Thyroid gland (tissue), 4 donors: ENCODE data around the gene RPRD1A. TPM values are rescaled to one million over a fixed set of nuclear protein-coding genes. Genes with fewer than 3 reads are reported as not detected.
"Not testable (repeated sequence)": the region's sequence is repeated elsewhere in the genome, so short reads cannot be mapped to it uniquely, and the experiment has no call there.

Experiments used
- DNase-seq, 2 donors: peaks; one replicate each; pipeline ENCODE4 v3.0.0-alpha.2; 2019
- H3K27ac ChIP-seq, 3 donors: fragments of 200-600 bp; sonication (generic); 1 replicate in 2 of 3; 2 replicates in 1 of 3; pipeline ENCODE4 v1.5.1; 2016 to 2019; ENCODE audit warnings: mild to moderate bottlenecking in 1 of 3, moderate library complexity in 1 of 3
- H3K27me3 ChIP-seq: fragments of 200-600 bp; sonication (generic); one replicate; pipeline ENCODE4 v1.5.1; 2019
- H3K36me3 ChIP-seq, 2 donors: fragments of 200-600 bp; sonication (generic); one replicate each; pipeline ENCODE4 v1.5.1; 2016 to 2019
- H3K4me1 ChIP-seq, 2 donors: fragments of 200-600 bp; sonication (generic); one replicate each; pipeline ENCODE4 v1.5.1; 2017 to 2019
- H3K4me3 ChIP-seq, 3 donors: fragments of 200-600 bp; sonication (generic); replicated peaks in 1 of 3; 1 replicate in 2 of 3; 2 replicates in 1 of 3; pipeline ENCODE4 v1.5.1; 2016; ENCODE audit warnings: mild to moderate bottlenecking in 1 of 3
- H3K9me3 ChIP-seq: fragments of 200-600 bp; sonication (generic); one replicate; pipeline ENCODE4 v1.5.1; 2017
- POLR2A ChIP-seq, 2 donors: fragments of 450-650 bp; IDR thresholded peaks; one replicate each; pipeline ENCODE4 v1.6.1; 2017; ENCODE audit warnings: antibody characterized with exemption in 2 of 2, mild to moderate bottlenecking in 2 of 2, moderate library complexity in 1 of 2
- WGBS, 2 donors: methylation state at CpG; one replicate each; pipeline ENCODE4 v1.1.5; 2017; 5-methylcytosine and 5-hydroxymethylcytosine counted together
- intact Hi-C: fragments of 100-400 bp; cut with DNase I; formaldehyde crosslinking; loops from one replicate; pipeline ENCODE4 v1.15.1; 2023
- total RNA-seq, 4 donors: library from RNA; depleted of rRNA; stranded (reverse); fragments of >200 nt; gene quantifications; one replicate each; pipeline ENCODE4 v1.2.3, GENCODE V29; 2016
- TF ChIP-seq, protein P1 (sequence below), 6 experiments: fragments of 200-600 bp in 3 of 6; fragments of 450-650 bp in 3 of 6; sonication (generic) in 3 of 6; IDR thresholded peaks; one replicate each; pipeline ENCODE4 v1.5.1; 2016 to 2019; ENCODE audit warnings: antibody characterized with exemption in 6 of 6, mild to moderate bottlenecking in 2 of 6, inconsistent platforms in 1 of 6, moderate library complexity in 1 of 6

RPRD1A gene
- total RNA-seq, result 10 to 100 TPM; 56.8 to 95.6 (median 71.0) TPM

GRCh38 chr18:36067055-36067957 lies at the start of gene RPRD1A:
Gene RPRD1A (minus strand): TSS chr18:36067559. CDS start chr18:36067404, 155 bp downstream.
- peak within 1 kb of the TSS; percentile 85 to 93 (median 90) for H3K4me3 ChIP-seq
- H3K4me1 ChIP-seq, result peaks cover 12% of the 10 kb centered on the region in 2 donors
- intact Hi-C loops, result no loop called here
- DNase-seq, result peak; percentile 99
- no peaks in the 10 kb centered on the region for H3K9me3 ChIP-seq
- 1% methylated on average over 20 to 45 of the region's 66 CpGs for WGBS, 2 donors
- TF ChIP-seq, protein P1, sequence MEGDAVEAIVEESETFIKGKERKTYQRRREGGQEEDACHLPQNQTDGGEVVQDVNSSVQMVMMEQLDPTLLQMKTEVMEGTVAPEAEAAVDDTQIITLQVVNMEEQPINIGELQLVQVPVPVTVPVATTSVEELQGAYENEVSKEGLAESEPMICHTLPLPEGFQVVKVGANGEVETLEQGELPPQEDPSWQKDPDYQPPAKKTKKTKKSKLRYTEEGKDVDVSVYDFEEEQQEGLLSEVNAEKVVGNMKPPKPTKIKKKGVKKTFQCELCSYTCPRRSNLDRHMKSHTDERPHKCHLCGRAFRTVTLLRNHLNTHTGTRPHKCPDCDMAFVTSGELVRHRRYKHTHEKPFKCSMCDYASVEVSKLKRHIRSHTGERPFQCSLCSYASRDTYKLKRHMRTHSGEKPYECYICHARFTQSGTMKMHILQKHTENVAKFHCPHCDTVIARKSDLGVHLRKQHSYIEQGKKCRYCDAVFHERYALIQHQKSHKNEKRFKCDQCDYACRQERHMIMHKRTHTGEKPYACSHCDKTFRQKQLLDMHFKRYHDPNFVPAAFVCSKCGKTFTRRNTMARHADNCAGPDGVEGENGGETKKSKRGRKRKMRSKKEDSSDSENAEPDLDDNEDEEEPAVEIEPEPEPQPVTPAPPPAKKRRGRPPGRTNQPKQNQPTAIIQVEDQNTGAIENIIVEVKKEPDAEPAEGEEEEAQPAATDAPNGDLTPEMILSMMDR (IDR thresholded peaks at IDR 0.05), result peak in 1 of 6 experiments; percentile 27
- TF ChIP-seq POLR2A (IDR thresholded peaks at IDR 0.05), result peak in 1 of 2 donors; percentile 80
- H3K27me3 ChIP-seq, result no peaks in the 10 kb centered on the region
- peak within 1 kb of the TSS; percentile 45 to 92 (median 81) for H3K27ac ChIP-seq
- no peaks in the 10 kb centered on the region for H3K36me3 ChIP-seq

GRCh38 chr18:36116771-36117170 lies 49.4 kb upstream of the RPRD1A start:
- H3K4me3 ChIP-seq, H3K27me3 ChIP-seq, H3K27ac ChIP-seq, H3K9me3 ChIP-seq, intact Hi-C loops, DNase-seq, H3K4me1 ChIP-seq: not testable (repeated sequence)
- 94 to 95% methylated on average over 11 of the region's 11 CpGs for WGBS, 2 donors
- peaks cover 32 to 35% of the 10 kb centered on the region in 2 donors for H3K36me3 ChIP-seq

DNA sequence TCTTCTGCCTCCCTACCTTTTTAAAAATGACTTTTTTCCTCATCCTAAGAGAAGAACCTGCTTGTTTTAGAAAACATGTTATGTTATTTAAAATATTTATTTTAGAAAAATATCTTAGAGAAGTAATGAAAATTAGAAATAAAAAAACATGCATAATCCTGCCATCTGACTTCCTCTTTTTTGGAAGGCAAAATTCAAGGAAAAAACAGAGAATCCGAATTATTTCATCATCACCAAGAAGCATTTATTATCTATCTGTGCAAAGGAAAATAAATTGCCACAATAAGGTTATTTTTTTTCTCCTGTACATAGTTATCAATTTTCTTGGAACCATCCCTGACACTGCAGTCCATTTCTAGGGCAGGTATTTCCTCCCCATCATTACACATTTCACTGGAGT lies 47.4 kb upstream of the RPRD1A start:
- DNase-seq, result no peak
- H3K27ac ChIP-seq, result no peak overlapping the region
- TF ChIP-seq, protein P1 (IDR thresholded peaks at IDR 0.05), result no peak
- no peak for TF ChIP-seq POLR2A (IDR thresholded peaks at IDR 0.05)
- no peaks in the 10 kb centered on the region for H3K4me1 ChIP-seq
- 92 to 96% methylated on average over 1 of the region's 1 CpG for WGBS, 2 donors
- intact Hi-C loops, result no loop called here
- H3K27me3 ChIP-seq, result no peaks in the 10 kb centered on the region
- H3K9me3 ChIP-seq, result no peaks in the 10 kb centered on the region
- H3K4me3 ChIP-seq, result no peak overlapping the region
- H3K36me3 ChIP-seq, result peaks cover 20 to 32% of the 10 kb centered on the region in 2 donors

DNA sequence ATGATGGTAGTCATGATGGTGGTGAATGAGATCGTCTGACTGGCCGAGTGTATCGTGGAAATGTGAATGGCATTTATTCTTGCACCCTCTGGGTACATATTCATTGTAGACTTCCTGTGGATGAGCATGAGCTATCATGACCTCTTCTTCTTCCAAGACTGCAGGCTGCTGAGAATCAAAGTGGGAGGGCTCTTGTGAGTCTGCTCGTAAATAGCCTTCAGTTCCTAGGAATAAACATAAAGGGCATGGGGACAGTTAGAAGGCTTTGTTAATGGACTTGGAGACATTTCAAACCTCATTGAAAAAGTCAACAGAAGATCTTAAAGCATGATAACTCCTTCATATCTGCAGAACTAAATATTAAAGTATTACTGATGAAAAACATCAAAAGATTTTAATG lies 46.9 kb upstream of the RPRD1A start:
- 86 to 87% methylated on average over 4 of the region's 4 CpGs for WGBS, 2 donors
- Histone ChIP-seq H3K36me3 (peaks cover 20 to 35% of the 10 kb centered on the region in 2 donors), H3K4me3 (no peak overlapping the region), H3K27ac (no peak overlapping the region), H3K4me1 (no peaks in the 10 kb centered on the region), H3K27me3 (no peaks in the 10 kb centered on the region), H3K9me3 (no peaks in the 10 kb centered on the region)
- TF ChIP-seq POLR2A (IDR thresholded peaks at IDR 0.05), result no peak
- TF ChIP-seq, protein P1 (IDR thresholded peaks at IDR 0.05), result no peak
- intact Hi-C loops, result no loop called here
- no peak for DNase-seq

DNA sequence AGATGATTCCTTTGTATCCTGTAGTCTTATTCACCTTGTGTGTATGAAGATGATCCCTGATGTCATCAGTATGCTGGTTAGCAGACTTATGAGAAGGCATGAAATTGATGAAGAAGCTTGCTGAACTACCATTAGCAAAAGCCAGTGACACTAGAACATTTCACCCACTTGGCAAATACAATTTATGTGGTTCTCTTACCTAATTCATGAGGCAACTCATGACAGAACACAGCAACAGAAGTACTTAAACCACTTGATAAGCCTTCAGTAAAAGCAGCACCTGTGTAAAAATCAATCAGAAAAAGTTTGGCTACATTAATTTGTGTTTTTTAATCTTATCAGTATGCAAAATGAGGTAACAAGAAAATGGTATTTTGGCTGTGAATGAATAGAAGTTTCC lies 44.9 kb upstream of the RPRD1A start:
- no peaks in the 10 kb centered on the region for H3K4me1 ChIP-seq
- no peak overlapping the region for H3K27ac ChIP-seq
- TF ChIP-seq POLR2A (IDR thresholded peaks at IDR 0.05), result no peak
- TF ChIP-seq, protein P1 (IDR thresholded peaks at IDR 0.05), result no peak
- no peaks in the 10 kb centered on the region for H3K9me3 ChIP-seq
- H3K4me3 ChIP-seq, result no peak overlapping the region
- no peaks in the 10 kb centered on the region for H3K27me3 ChIP-seq
- peaks cover 20 to 35% of the 10 kb centered on the region in 2 donors for H3K36me3 ChIP-seq
- intact Hi-C loops, result no loop called here
- no peak for DNase-seq
